Fibroblast of skin of right biceps (primary cell): Measurements from ENCODE around the gene DLGAP4.
"Not testable (repeated sequence)": the region's sequence is repeated elsewhere in the genome, so short reads cannot be mapped to it uniquely, and the experiment has no call there.

Source experiments
- DNase-seq: peaks from one replicate; pipeline ENCODE4 v3.0.0-alpha.2; 2013

The DLGAP4 gene

DNA sequence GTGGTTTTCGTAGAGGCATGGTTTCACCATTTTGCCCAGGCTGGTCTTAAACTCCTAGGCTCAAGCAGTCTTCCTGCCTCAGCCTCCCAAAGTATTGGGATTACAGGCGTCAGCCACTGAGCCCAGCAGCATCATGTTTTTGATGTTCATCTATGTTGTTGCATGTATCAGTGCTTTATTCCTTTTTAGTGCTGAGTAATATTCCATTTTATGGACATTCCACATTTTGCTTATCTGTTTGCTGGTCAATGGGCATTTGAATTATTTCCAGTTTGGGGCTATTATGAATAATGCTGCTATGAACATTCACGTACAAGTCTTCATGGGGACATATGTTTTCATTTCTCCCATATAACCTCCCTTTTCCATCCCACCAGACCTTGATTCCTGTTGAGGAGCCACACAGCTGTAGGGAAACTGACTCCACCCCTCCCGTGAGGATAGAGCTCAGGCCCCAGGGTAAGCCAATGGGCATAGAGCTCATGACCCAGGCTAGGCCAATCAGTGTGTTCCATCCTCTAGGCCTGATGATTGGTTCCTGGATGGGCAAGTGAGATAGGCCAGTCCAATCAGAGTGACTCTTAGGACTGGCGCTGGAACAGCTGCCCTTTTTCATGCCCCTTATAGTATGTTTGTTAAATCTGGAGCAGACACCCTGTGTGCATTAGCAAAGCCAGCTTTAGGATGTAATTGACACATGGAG is 49.5 kb downstream of the DLGAP4 start:
- DNase-seq: no peak

- no peak for DNase-seq
These were observed 53.7 kb downstream of the DLGAP4 start for GRCh38 chr20:36359668-36360406.

DNA sequence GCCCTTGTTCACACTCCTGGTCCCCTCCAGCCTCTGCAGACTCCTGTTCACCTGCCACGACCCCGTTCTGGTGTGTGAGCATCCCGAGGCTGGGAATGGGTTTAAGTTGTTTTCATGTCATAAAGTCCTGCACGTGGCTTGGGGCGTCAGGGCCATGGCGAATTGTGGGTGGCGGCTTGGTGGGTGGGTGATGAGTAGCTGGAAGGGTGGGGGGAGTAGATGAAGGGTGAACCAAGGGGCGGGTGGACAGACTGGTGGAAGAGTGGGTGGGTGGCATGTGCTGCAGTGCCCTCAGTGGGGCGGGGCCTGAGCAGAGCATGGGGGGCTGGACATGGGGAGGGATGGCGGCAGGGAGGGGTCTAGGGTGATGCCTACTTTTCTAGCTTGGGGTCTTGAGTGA is 54.3 kb downstream of the DLGAP4 start:
- DNase-seq: no peak

DNA sequence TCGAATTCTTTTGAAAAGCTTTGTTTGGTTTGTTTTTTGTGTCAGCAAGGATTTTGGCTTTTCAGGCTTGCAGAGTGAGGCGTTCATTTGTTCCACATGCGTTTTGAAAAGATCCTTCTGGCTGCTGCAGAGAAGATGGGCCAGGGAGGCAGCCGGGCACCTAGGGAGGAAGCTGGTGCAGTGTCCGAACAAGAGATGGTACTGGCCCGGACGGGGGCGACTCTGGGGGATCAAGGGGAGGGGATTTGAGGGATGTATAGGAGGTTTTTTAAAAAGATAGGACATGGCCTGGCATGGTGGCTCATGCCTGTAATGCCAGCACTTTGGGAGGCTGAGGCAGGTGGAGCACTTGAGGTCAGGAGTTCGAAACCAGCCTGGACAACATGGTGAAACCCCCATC is 55.3 kb downstream of the DLGAP4 start:
- no peak for DNase-seq

- no peak for DNase-seq
These were observed 56.1 kb downstream of the DLGAP4 start for GRCh38 chr20:36362261-36362660.

DNA sequence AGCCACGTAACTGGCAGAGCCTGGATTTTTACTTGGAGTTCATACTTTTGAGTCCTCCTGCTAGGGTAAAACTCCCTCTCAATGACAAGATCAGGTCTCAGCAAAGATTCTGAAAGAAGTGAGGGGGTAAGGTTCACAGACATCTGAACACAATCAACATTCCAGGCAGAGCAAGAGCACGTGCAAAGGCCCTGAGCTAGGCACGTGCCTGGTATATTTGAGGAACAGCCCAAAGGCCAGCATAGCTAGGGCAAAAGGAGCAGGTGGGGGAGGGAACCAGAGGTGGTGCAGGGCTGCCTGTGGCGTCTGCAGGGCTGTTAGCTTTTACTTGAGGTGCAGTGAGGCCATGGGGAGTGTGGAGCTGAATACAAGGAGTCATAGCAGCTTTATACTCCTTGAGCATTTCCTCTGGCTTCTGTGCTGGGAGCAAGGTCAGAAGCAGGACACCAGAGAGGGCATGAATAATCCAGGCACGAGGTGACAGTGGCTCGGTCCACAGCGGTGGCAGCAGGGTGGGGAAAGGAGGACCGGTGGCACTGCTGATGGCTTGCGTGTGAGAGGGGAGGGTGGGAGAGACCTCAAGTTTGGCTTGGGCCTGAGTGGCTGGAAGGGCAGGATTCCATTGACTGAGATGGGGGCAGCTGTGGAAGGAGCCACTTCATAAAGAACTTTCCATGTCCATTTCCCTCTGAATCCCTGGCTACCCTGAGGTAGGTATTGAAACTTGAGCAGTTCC is 57.0 kb downstream of the DLGAP4 start:
- no peak for DNase-seq

- DNase-seq: no peak
These were observed 58.4 kb downstream of the DLGAP4 start for GRCh38 chr20:36364506-36364905.

DNA sequence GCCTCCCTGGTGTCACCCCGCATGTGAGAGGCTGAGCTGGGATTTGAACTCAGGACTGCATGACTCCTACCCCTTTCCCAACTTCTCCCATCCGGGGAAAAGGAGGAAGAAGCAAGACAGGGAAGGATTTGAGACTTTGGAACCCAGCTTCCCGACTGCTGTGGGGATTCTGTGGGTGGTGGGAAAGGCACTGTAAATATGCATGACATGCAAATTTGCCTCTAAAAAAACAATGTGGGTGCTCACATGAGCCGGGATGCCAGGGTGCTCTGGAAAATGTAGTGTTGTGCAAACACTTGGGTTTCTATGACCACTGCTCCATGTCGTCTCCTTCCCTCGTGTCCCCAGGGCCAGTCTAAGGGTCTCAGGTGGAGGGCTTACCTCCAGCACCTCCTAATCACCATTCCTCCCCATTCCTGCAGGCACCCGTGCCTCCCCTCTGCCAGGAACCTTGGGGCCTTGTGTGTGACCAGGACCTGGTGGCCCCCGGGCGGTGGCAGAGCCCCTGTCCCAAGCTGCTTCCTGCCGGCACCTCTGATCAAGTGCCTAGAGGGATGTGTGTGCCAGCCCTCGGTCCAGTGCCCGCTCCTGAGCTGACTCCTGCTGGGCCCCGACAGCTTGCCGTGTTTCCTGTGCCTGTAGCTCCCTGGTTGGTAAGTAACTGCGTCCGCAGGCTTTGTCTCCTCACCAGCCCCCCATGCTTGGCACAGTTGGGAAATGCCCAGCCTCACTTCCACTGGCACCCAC is 60.7 kb downstream of the DLGAP4 start:
- DNase-seq: no peak

DNA sequence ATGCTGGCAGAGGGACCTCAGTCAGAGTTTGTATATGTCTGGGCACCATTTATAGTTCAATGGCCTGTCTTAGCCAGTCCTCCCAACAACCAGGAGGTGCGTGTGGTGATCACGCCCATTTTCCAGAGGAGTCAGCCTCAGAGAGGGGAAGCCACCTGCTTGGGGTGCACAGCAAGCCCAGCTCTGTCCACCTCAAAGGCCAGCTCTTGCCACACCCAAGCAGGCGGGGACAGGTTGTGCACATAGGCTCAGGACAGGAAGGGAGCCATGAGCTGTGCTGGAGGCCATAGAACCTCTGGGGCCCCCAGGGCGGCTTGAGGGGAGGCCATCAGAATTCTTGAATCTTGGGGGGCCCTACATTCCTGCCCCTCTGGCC is 61.2 kb downstream of the DLGAP4 start:
- DNase-seq: no peak

DNA sequence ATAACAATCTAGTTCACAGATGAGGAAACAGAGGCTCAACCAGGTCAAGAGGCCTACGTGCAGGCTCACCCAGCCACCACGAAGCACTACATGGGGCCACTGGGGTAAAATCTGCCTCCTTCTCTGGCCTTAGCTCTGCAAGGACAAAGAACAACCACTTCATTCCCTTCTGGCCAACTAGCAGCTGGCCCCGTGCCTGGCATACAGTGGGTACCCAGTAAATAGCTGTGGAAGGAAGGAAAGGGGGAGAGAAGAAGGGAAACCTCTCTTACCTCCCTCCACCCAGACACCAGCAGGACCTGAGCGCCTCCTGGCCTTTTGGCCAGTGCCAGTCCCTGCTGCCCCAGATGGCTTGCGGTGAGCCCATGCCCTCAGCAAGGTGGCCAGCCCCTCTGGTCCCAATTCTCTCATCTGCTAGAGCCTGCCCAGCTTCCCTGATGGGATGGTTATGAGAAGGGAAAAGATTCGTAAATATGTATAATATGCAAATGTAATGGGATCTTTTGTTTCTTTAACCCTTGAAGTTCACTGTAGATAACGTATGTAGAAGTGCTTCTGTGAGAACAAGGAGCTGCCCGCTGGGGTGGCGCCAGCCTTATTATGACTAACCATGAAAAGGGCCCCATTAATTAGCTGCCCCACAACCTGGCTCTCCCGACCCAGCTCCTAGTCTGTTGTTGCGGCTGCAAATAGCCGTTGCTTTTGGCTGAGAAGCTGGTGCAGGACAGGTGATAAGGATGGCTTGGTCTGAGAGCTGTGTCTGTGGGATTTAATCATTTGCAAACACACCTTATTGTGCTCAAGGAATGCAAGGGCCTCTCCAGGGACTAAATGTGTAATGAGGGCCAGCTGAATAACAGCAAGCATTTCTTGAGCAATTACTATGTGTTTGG is 62.0 kb downstream of the DLGAP4 start:
- DNase-seq: no peak

DNA sequence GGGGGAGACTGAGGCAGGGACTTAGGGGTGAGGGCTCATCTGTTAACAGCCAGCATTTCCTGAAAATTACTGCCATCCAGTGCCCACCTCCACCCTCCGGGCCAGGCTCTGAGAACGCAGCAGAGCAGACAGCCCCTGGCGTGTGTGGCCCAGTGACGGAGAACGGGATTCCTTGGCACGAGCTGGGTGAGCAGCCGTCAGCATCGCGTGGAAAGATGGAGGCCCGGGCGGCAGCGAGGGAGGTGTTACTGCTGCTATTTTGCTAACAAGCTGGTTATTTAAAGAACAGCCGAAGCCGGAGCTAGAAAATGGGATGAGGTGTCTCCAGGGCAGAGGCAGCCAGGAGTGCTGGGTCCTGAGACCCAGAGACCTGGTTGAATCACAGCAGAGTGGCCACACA is 62.7 kb downstream of the DLGAP4 start:
- DNase-seq: no peak

GRCh38 chr20:36369739-36370138 is 63.6 kb downstream of the DLGAP4 start:
- DNase-seq: no peak

GRCh38 chr20:36370991-36371790 is 65.1 kb downstream of the DLGAP4 start:
- no peak for DNase-seq

GRCh38 chr20:36372666-36373065 is 66.5 kb downstream of the DLGAP4 start:
- no peak for DNase-seq

DNA sequence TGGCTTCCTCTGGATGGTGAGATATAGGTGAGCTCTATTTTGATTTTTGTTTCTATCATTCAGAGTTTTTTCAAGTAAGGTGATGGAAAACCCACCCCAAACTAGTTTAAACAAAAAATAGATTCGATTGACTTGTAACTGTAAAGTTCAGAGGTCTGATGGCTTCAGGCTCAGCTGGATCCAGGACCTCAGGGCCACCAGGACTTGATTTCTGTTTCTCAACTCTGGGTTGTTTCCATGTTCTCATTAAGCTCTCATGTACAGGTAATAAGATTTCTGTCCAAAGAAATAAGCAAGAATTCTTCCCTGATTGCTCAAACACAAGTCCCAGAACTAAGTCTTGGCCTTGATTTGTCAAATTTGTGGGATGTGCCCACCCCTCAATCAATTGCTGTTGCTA is 67.0 kb downstream of the DLGAP4 start:
- no peak for DNase-seq

- no peak for DNase-seq
These were observed 68.9 kb downstream of the DLGAP4 start for GRCh38 chr20:36374995-36375394.

- no peak for DNase-seq
These were observed 71.5 kb downstream of the DLGAP4 start for GRCh38 chr20:36377348-36378326.

GRCh38 chr20:36378686-36379085 is 72.5 kb downstream of the DLGAP4 start:
- no peak for DNase-seq

DNA sequence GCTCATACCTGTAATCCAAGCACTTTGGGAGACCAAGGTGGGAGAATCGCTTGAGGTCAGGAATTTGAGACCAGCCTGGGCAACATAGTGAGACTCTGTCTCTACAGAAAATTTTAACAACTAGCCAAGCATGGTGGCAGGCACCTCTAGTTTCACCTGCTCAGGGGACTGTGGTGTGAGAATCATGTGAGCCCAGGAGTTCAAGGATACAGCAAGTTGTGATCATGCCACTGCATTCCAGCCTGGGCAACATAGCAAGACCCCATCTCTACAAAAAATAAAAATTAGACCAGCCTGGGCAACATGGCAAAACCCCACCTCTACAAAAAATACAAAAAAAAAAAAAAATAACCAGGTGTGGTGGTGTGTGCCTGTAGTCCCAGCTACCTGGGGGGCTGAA is 73.8 kb downstream of the DLGAP4 start:
- DNase-seq: not testable (repeated sequence)

GRCh38 chr20:36384022-36384619 is 78.0 kb downstream of the DLGAP4 start:
- peak; percentile 36 for DNase-seq
